ENCODE measurements around the gene SPG21.
"Not testable (repeated sequence)": the region's sequence is repeated elsewhere in the genome, so short reads cannot be mapped to it uniquely, and the experiment has no call there.

The SPG21 gene

GRCh38 chr15:65011198-65011597, 21.5 kb upstream of the SPG21 start:
- H3K4me1 ChIP-seq (ENCODE audit: control insufficient read depth, insufficient read depth, low read length); CTCF ChIA-PET; H3K4me3 ChIP-seq (ENCODE audit: low read depth, low read length); H3K27ac ChIP-seq (ENCODE audit: extremely low read depth, low read depth, low read length); H3K9me3 ChIP-seq (ENCODE audit: control insufficient read depth, insufficient read depth, low read depth, low read length): not testable (repeated sequence)
- POLR2A ChIA-PET = interaction anchor here (0.6 kb wide), 1 partner anchor 264 kb away, joined by 3 read pairs; no protein-coding TSS in a partner anchor
- H3K36me3 ChIP-seq (ENCODE audit: control insufficient read depth in 2 of 2, insufficient read depth in 1 of 2, low read length in 2 of 2) = peaks cover 23 to 43% of the 10 kb centered on the region in 2 experiments; a peak in 2 of 3 replicates

- Histone ChIP-seq H3K9me3 (ENCODE audit: control insufficient read depth, insufficient read depth, low read depth, low read length) (no peaks in the 10 kb centered on the region), H3K36me3 (ENCODE audit: control insufficient read depth in 2 of 2, insufficient read depth in 1 of 2, low read length in 2 of 2) (peaks cover 13 to 38% of the 10 kb centered on the region in 2 experiments; a peak in 2 of 3 replicates), H3K27ac (ENCODE audit: extremely low read depth, low read depth, low read length) (no peak overlapping the region), H3K4me3 (ENCODE audit: low read depth, low read length) (no peak overlapping the region), H3K4me1 (ENCODE audit: control insufficient read depth, insufficient read depth, low read length) (no peaks in the 10 kb centered on the region)
- ChIA-PET CTCF (interaction anchor here (0.6 to 1.0 kb wide), 4 partner anchors 19 to 278 kb away, joined by 3 read pairs; no protein-coding TSS in a partner anchor), POLR2A (no interaction called here)
- TF ChIP-seq KLF9 (tag by site-specific recombination; IDR thresholded peaks at IDR 0.05; ENCODE audit: low read depth) (no peak), ZNF561 (tag by site-specific recombination; IDR thresholded peaks at IDR 0.05; ENCODE audit: borderline replicate concordance) (no peak)
Observed at GRCh38 chr15:65008983-65009382, 19.3 kb upstream of the SPG21 start.

DNA sequence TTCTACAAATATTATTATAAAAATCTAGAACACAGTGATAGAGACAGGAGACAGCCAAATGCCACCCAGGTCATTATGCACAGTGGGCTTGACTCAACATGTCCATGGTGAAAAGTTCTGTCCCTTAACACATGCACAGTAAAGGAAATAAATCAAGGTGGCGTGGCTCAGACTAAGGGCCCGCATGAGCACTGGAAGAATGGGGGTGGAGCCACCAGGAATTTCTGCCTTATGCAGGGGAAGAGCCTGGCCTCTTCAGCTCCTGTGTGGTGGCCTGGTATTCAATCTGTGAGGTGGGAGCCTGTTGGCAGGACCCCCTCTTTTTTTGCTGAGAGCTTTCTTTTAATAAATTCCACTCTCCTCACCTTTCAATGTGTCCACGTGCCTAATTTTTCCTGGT, 17.2 kb upstream of the SPG21 start:
- ChIA-PET POLR2A (interaction anchor here (0.7 kb wide), 1 partner anchor 109 kb away, joined by 10 read pairs; no protein-coding TSS in a partner anchor), CTCF (no interaction called here)
- TF ChIP-seq, protein P1, sequence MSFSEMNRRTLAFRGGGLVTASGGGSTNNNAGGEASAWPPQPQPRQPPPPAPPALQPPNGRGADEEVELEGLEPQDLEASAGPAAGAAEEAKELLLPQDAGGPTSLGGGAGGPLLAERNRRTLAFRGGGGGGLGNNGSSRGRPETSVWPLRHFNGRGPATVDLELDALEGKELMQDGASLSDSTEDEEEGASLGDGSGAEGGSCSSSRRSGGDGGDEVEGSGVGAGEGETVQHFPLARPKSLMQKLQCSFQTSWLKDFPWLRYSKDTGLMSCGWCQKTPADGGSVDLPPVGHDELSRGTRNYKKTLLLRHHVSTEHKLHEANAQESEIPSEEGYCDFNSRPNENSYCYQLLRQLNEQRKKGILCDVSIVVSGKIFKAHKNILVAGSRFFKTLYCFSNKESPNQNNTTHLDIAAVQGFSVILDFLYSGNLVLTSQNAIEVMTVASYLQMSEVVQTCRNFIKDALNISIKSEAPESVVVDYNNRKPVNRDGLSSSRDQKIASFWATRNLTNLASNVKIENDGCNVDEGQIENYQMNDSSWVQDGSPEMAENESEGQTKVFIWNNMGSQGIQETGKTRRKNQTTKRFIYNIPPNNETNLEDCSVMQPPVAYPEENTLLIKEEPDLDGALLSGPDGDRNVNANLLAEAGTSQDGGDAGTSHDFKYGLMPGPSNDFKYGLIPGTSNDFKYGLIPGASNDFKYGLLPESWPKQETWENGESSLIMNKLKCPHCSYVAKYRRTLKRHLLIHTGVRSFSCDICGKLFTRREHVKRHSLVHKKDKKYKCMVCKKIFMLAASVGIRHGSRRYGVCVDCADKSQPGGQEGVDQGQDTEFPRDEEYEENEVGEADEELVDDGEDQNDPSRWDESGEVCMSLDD (tag by site-specific recombination; IDR thresholded peaks at IDR 0.05) = no peak
- no peak for TF ChIP-seq EGR2 (tag by site-specific recombination; IDR thresholded peaks at IDR 0.05; ENCODE audit: low read depth)
- no peak for TF ChIP-seq ZBTB21 (tag by site-specific recombination; IDR thresholded peaks at IDR 0.05)
- TF ChIP-seq ZSCAN30 (tag by site-specific recombination; IDR thresholded peaks at IDR 0.05) = no peak
- TF ChIP-seq, protein P2, sequence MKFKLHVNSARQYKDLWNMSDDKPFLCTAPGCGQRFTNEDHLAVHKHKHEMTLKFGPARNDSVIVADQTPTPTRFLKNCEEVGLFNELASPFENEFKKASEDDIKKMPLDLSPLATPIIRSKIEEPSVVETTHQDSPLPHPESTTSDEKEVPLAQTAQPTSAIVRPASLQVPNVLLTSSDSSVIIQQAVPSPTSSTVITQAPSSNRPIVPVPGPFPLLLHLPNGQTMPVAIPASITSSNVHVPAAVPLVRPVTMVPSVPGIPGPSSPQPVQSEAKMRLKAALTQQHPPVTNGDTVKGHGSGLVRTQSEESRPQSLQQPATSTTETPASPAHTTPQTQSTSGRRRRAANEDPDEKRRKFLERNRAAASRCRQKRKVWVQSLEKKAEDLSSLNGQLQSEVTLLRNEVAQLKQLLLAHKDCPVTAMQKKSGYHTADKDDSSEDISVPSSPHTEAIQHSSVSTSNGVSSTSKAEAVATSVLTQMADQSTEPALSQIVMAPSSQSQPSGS (tag by site-specific recombination; IDR thresholded peaks at IDR 0.05; ENCODE audit: low read depth) = no peak
- TF ChIP-seq KLF16 (tag by site-specific recombination; IDR thresholded peaks at IDR 0.05) = no peak
- no peak for TF ChIP-seq ZNF600 (tag by site-specific recombination; IDR thresholded peaks at IDR 0.05)
- TF ChIP-seq ZNF843 (tag by site-specific recombination; IDR thresholded peaks at IDR 0.05) = no peak
- TF ChIP-seq ZNF785 (tag by site-specific recombination; IDR thresholded peaks at IDR 0.05) = no peak
- TF ChIP-seq, protein P3, sequence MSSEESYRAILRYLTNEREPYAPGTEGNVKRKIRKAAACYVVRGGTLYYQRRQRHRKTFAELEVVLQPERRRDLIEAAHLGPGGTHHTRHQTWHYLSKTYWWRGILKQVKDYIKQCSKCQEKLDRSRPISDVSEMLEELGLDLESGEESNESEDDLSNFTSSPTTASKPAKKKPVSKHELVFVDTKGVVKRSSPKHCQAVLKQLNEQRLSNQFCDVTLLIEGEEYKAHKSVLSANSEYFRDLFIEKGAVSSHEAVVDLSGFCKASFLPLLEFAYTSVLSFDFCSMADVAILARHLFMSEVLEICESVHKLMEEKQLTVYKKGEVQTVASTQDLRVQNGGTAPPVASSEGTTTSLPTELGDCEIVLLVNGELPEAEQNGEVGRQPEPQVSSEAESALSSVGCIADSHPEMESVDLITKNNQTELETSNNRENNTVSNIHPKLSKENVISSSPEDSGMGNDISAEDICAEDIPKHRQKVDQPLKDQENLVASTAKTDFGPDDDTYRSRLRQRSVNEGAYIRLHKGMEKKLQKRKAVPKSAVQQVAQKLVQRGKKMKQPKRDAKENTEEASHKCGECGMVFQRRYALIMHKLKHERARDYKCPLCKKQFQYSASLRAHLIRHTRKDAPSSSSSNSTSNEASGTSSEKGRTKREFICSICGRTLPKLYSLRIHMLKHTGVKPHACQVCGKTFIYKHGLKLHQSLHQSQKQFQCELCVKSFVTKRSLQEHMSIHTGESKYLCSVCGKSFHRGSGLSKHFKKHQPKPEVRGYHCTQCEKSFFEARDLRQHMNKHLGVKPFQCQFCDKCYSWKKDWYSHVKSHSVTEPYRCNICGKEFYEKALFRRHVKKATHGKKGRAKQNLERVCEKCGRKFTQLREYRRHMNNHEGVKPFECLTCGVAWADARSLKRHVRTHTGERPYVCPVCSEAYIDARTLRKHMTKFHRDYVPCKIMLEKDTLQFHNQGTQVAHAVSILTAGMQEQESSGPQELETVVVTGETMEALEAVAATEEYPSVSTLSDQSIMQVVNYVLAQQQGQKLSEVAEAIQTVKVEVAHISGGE (tag by site-specific recombination; conservative IDR thresholded peaks at IDR 0.05; ENCODE audit: low read depth) = no peak
- TF ChIP-seq YY1 (tag by site-specific recombination; IDR thresholded peaks at IDR 0.05) = no peak
- Histone ChIP-seq H3K9me3 (ENCODE audit: control insufficient read depth, insufficient read depth, low read depth, low read length) (no peaks in the 10 kb centered on the region), H3K27ac (ENCODE audit: extremely low read depth, low read depth, low read length) (no peak overlapping the region), H3K36me3 (ENCODE audit: control insufficient read depth in 2 of 2, insufficient read depth in 1 of 2, low read length in 2 of 2) (peaks cover 8 to 28% of the 10 kb centered on the region in 2 experiments; a peak in 2 of 3 replicates), H3K4me1 (ENCODE audit: control insufficient read depth, insufficient read depth, low read length) (no peaks in the 10 kb centered on the region), H3K4me3 (ENCODE audit: low read depth, low read length) (no peak overlapping the region)
